OCI-LY1 (cell line): Measurements from ENCODE around the gene TCERG1L.

ENCODE experiments used
- H2AFZ ChIP-seq: fragments of 200-600 bp; sonication (generic), shearing (Covaris generic); 2 replicates; pipeline ENCODE4 v1.6.0; 2014; ENCODE audit warnings: antibody characterized with exemption, mild to moderate bottlenecking, low read length
- H3F3A ChIP-seq: fragments of 200-600 bp; sonication (generic), shearing (Covaris generic); 2 replicates; pipeline ENCODE4 v1.6.0; 2014; ENCODE audit warnings: mild to moderate bottlenecking, antibody characterized with exemption, low read length, moderate library complexity; ENCODE audit not compliant: insufficient read depth
- H3K27ac ChIP-seq: fragments of 200-600 bp; sonication (generic); 2 replicates; pipeline ENCODE4 v1.5.1; 2014; ENCODE audit warnings: low read length, mixed run types, mild to moderate bottlenecking, low read depth; ENCODE audit not compliant: poor library complexity, severe bottlenecking
- H3K27me3 ChIP-seq: fragments of 200-600 bp; sonication (generic); 2 replicates; pipeline ENCODE4 v1.6.0; 2014; ENCODE audit warnings: antibody characterized with exemption, mild to moderate bottlenecking, low read length, moderate library complexity; ENCODE audit not compliant: insufficient read depth
- H3K36me3 ChIP-seq: fragments of 200-600 bp; sonication (generic); 2 replicates; pipeline ENCODE4 v1.6.1; 2014; ENCODE audit warnings: mild to moderate bottlenecking, antibody characterized with exemption, low read length, moderate library complexity, mixed read lengths; ENCODE audit not compliant: insufficient read depth
- H3K4me1 ChIP-seq: fragments of 200-600 bp; sonication (generic); 2 replicates; pipeline ENCODE4 v1.5.1; 2014; ENCODE audit warnings: mild to moderate bottlenecking, low read length, moderate library complexity; ENCODE audit not compliant: insufficient read depth, severe bottlenecking
- H3K4me2 ChIP-seq: fragments of 200-600 bp; sonication (generic), shearing (Covaris generic); 2 replicates; pipeline ENCODE4 v1.6.1; 2014; ENCODE audit warnings: low read length
- H3K4me3 ChIP-seq: fragments of 200-600 bp; sonication (generic); 2 replicates; pipeline ENCODE4 v1.5.1; 2014; ENCODE audit warnings: low read length, low read depth, mild to moderate bottlenecking, mixed read lengths; ENCODE audit not compliant: poor library complexity, severe bottlenecking
- H3K79me2 ChIP-seq: fragments of 200-600 bp; shearing (Covaris generic); 2 replicates; pipeline ENCODE4 v1.6.1; 2016; ENCODE audit warnings: mixed run types, low read length, mixed read lengths; ENCODE audit not compliant: insufficient read depth
- H3K9ac ChIP-seq: fragments of 200-600 bp; sonication (generic), shearing (Covaris generic); 2 replicates; pipeline ENCODE4 v1.6.1; 2014; ENCODE audit warnings: mild to moderate bottlenecking, low read length, mixed read lengths
- H3K9me2 ChIP-seq: fragments of 200-600 bp; sonication (generic), shearing (Covaris generic); 2 replicates; pipeline ENCODE4 v1.6.1; 2014; ENCODE audit warnings: low read depth, mild to moderate bottlenecking, low read length, mixed read lengths
- H3K9me3 ChIP-seq: fragments of 200-600 bp; shearing (Covaris generic); 2 replicates; pipeline ENCODE4 v1.6.1; 2014; ENCODE audit warnings: low read length, mixed read lengths
- H4K20me1 ChIP-seq: fragments of 200-600 bp; sonication (generic), shearing (Covaris generic); 2 replicates; pipeline ENCODE4 v1.6.0; 2016; ENCODE audit warnings: mild to moderate bottlenecking, low read length; ENCODE audit not compliant: insufficient read depth
- EZH2 ChIP-seq: fragments of 200-600 bp; sonication (generic), shearing (Covaris generic); IDR thresholded peaks from 2 replicates; pipeline ENCODE4 v1.8.0; 2017; ENCODE audit warnings: borderline replicate concordance, mixed run types, mild to moderate bottlenecking, antibody characterized with exemption, low read length, moderate library complexity, mixed read lengths
- TF ChIP-seq, protein P1 (sequence below): fragments of 200-600 bp; sonication (generic), shearing (Covaris generic); IDR thresholded peaks from 2 replicates; pipeline ENCODE4 v1.5.1; 2017; ENCODE audit warnings: mild to moderate bottlenecking, antibody characterized with exemption, low read length, moderate library complexity, mixed read lengths

Gene TCERG1L

DNA sequence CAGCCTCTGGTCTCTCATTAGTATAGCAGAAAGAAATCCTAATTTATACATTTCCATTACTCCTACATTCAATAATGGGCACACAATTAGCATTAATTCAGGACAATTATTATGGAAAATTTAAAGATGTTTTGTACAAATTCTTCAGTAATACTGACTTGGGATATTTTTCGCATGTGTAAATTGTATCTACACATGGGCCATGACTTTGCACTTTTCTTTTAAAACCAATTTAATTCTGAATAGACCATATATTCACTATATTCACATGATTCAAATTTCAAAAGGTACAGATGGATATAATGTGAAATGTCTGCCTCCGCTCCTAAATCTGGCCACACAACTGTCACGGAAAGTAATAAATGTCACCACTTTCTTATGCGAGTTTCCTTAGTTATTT is 123.0 kb downstream of the TCERG1L start:
- TF ChIP-seq, protein P1, sequence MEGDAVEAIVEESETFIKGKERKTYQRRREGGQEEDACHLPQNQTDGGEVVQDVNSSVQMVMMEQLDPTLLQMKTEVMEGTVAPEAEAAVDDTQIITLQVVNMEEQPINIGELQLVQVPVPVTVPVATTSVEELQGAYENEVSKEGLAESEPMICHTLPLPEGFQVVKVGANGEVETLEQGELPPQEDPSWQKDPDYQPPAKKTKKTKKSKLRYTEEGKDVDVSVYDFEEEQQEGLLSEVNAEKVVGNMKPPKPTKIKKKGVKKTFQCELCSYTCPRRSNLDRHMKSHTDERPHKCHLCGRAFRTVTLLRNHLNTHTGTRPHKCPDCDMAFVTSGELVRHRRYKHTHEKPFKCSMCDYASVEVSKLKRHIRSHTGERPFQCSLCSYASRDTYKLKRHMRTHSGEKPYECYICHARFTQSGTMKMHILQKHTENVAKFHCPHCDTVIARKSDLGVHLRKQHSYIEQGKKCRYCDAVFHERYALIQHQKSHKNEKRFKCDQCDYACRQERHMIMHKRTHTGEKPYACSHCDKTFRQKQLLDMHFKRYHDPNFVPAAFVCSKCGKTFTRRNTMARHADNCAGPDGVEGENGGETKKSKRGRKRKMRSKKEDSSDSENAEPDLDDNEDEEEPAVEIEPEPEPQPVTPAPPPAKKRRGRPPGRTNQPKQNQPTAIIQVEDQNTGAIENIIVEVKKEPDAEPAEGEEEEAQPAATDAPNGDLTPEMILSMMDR = no peak
- no peak for TF ChIP-seq EZH2
- Histone ChIP-seq H3K9me2 (no peaks in the 10 kb centered on the region), H2AFZ (no peak overlapping the region), H3K9ac (no peak overlapping the region), H4K20me1 (no peaks in the 10 kb centered on the region), H3K27ac (no peak overlapping the region), H3K9me3 (no peaks in the 10 kb centered on the region), H3K4me3 (no peak overlapping the region), H3F3A (no peaks in the 10 kb centered on the region), H3K4me2 (no peak overlapping the region), H3K4me1 (no peaks in the 10 kb centered on the region), H3K36me3 (no peaks in the 10 kb centered on the region), H3K79me2 (no peaks in the 10 kb centered on the region), H3K27me3 (no peaks in the 10 kb centered on the region)

GRCh38 chr10:131187926-131188325 is 123.6 kb downstream of the TCERG1L start:
- Histone ChIP-seq H3K4me3 (no peak overlapping the region), H3K4me2 (no peak overlapping the region), H3K27ac (no peak overlapping the region), H3K9ac (no peak overlapping the region), H3K9me3 (no peaks in the 10 kb centered on the region), H3K4me1 (no peaks in the 10 kb centered on the region), H4K20me1 (no peaks in the 10 kb centered on the region), H3K36me3 (no peaks in the 10 kb centered on the region), H2AFZ (no peak overlapping the region), H3K27me3 (no peaks in the 10 kb centered on the region), H3K79me2 (no peaks in the 10 kb centered on the region), H3F3A (no peaks in the 10 kb centered on the region), H3K9me2 (no peaks in the 10 kb centered on the region)
- TF ChIP-seq, protein P1 = no peak
- no peak for TF ChIP-seq EZH2

DNA sequence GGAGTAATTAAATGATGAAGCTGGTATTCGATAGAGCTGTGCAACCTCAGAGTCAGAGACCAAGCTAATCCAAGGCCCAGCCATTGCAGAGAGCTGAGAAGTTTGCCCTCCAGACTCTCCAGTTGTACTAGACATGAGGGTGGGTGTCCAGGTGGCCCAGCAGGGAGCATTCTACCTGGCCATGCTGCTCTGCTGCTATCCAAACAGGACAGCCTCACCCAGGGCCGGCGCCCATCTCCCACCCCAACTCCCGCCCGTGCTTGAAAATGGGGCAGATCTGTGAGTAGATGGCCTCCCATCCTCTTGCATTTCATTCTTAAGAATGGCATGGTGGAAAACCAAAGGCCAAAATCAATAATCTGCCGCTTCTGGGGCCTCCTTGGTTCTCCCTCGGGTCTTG is 124.2 kb downstream of the TCERG1L start:
- Histone ChIP-seq H3K36me3 (no peaks in the 10 kb centered on the region), H3K4me3 (no peak overlapping the region), H3K9me2 (no peaks in the 10 kb centered on the region), H3F3A (no peaks in the 10 kb centered on the region), H4K20me1 (no peaks in the 10 kb centered on the region), H3K9me3 (no peaks in the 10 kb centered on the region), H3K27ac (no peak overlapping the region), H3K9ac (no peak overlapping the region), H3K79me2 (no peaks in the 10 kb centered on the region), H3K4me1 (no peaks in the 10 kb centered on the region), H3K4me2 (no peak overlapping the region), H3K27me3 (no peaks in the 10 kb centered on the region), H2AFZ (no peak overlapping the region)
- TF ChIP-seq, protein P1 = no peak
- no peak for TF ChIP-seq EZH2
